Left colon (tissue), 2 donors: Measurements from ENCODE around the gene IFT20. TPM values are rescaled to one million over a fixed set of nuclear protein-coding genes. Genes with fewer than 3 reads are reported as not detected.

Experiments used
- ATAC-seq: fragments of 200-7000 bp; cut with Tn5 transposase; one replicate; pipeline ENCODE4 v1.9.1; 2020; ENCODE audit warnings: mild to moderate bottlenecking, moderate library complexity
- DNase-seq, 2 donors: peaks; one replicate each; pipeline ENCODE4 v3.0.0-alpha.2; 2020
- intact Hi-C, 2 donors: fragments of 100-400 bp; cut with DNase I in 1 of 2; cut with micrococcal nuclease in 1 of 2; formaldehyde crosslinking; loops; one replicate each; pipeline versions ENCODE4 v1.11.2 to v1.14.0; 2022; cut with DNase I, micrococcal nuclease
- long read RNA-seq: library from polyadenylated mRNA; unstranded; transcript quantifications from one replicate; pipeline ENCODE4 v2.0.0, GENCODE V29; 2021
- total RNA-seq, 2 donors: library from RNA; stranded (reverse); fragmentation: NEBNext Ultra II Directional; extraction: Animal tissue kit (Norgen Biotek cat#: 25700); gene quantifications; one replicate each; pipeline ENCODE4 v1.2.1, GENCODE V29; 2021
- donor health status: DM: no; HTN: no; CAD: no.
- donor health status: DM: yes; HTN: yes; CAD: no.

The IFT20 gene, protein sequence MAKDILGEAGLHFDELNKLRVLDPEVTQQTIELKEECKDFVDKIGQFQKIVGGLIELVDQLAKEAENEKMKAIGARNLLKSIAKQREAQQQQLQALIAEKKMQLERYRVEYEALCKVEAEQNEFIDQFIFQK
- total RNA-seq, result 10 to 100 TPM; 26.2 to 26.3 TPM
- long read RNA-seq, transcript IFT20-203 (5 exons, 825 nt), result minor isoform, 5 of 13 reads
- long read RNA-seq, transcript IFT20-214 (6 exons, 1,071 nt), result major isoform, 6 of 13 reads
- long read RNA-seq, partial matches to known transcripts, result 0 of 13 reads
- long read RNA-seq, other reads (novel, unspliced or antisense), result 0 of 13 reads

DNA sequence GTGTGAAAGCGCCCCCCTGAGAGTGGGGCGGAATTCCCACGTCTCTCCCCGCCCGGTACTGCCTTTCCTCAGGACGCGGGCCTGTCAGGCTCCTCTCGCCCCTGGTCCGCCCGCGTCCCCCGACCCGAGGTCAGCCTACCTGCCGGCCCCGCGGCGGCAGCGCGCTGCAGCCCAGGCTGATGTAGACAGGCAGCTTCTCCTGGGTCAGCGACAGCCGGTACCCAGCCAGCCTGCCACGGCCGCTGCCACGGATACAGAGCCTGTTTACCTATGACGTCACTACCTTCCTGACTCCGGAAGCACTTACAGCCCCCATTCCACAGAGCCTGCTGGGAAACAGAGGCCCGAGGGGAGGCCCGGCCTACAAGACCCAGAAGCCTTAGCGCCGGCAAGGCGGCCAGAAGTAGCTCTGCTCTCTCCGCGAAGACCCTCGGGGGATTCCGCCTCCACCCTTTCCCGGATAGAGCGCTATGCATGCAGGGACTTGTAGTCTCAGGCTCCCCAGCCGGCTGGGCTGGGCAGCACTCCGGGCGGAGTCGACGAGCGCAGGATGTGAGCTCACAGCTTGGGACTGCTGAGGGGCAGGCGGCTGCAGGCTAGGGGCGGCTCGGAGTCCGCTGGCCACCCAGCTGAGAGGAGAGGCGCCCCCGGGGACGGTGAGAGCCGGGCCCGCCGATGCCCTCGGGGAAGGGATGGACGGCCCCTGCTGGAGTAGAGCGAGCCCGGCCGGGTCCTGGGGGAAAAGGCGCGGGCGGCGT is at the start of gene IFT20, which contains the start of gene TNFAIP1:
IFT20 (minus strand) TSS at position 272 of the 758 bp plus-strand sequence. CDS start 3,487 bp downstream, outside the sequence.
TNFAIP1 (plus strand) TSS at position 561 of the 758 bp plus-strand sequence. CDS start 3,761 bp downstream, outside the sequence.
- intact Hi-C loops, result no loop called here
- ATAC-seq, result peak; percentile 92
- peak; percentile 96 to 100 for DNase-seq

DNA sequence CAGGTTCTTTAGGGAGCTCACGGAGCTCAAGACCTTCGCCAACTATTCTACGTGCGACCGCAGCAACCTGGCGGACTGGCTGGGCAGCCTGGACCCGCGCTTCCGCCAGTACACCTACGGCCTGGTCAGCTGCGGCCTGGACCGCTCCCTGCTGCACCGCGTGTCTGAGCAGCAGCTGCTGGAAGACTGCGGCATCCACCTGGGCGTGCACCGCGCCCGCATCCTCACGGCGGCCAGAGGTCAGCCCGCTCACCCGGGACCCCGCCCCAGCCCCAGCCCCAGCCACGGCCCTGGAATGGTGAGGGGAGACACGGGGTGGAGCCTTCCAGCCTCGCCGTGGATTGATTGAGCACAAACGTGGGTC is 49.7 kb upstream of the IFT20 start:
- intact Hi-C loops, result no loop called here
- ATAC-seq, result peak; percentile 66
- peak; percentile 48 to 51 for DNase-seq

DNA sequence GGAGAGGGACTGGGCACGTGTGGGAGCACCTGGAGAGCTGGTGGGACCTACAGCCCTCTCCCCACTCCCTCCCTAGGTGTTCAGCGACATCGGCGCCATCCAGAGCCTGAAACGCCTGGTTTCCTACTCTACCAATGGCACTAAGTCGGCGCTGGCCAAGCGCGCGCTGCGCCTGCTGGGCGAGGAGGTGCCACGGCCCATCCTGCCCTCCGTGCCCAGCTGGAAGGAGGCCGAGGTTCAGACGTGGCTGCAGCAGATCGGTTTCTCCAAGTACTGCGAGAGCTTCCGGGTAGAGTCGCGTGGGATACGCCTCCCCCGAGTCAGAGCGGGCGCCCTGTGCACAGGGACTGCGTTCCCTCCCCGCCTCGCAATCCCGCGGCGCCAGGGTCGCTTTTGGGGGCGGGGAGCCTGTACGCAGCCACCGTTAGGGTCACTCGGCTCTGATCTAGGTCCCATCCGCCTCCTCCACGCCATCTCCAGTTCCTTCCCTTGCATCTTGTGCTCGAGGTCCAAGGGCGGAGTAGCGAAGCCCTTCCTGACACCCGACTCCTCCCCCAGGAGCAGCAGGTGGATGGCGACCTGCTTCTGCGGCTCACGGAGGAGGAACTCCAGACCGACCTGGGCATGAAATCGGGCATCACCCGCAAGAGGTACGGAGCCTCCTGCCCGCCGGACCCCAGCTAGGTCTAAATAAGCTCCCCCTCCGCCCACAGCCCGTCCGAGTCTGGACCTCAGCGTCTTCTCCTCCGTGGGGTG is 49.2 kb upstream of the IFT20 start:
- ATAC-seq (peak; percentile 93), DNase-seq (peak; percentile 85 to 88)
- intact Hi-C loops, result no loop called here

DNA sequence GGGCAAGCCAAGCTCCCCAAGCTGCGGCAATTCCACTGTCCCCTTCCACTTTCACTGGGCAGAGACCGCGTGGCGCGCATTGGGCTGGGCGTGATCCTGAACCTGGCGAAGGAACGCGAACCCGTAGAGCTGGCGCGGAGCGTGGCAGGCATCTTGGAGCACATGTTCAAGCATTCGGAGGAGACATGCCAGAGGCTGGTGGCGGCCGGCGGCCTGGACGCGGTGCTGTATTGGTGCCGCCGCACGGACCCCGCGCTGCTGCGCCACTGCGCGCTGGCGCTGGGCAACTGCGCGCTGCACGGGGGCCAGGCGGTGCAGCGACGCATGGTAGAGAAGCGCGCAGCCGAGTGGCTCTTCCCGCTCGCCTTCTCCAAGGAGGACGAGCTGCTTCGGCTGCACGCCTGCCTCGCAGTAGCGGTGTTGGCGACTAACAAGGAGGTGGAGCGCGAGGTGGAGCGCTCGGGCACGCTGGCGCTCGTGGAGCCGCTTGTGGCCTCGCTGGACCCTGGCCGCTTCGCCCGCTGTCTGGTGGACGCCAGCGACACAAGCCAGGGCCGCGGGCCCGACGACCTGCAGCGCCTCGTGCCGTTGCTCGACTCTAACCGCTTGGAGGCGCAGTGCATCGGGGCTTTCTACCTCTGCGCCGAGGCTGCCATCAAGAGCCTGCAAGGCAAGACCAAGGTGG is 46.0 kb upstream of the IFT20 start:
- DNase-seq, result peak in 1 of 2 donors; percentile 56
- peak; percentile 23 for ATAC-seq
- intact Hi-C loops, result no loop called here

DNA sequence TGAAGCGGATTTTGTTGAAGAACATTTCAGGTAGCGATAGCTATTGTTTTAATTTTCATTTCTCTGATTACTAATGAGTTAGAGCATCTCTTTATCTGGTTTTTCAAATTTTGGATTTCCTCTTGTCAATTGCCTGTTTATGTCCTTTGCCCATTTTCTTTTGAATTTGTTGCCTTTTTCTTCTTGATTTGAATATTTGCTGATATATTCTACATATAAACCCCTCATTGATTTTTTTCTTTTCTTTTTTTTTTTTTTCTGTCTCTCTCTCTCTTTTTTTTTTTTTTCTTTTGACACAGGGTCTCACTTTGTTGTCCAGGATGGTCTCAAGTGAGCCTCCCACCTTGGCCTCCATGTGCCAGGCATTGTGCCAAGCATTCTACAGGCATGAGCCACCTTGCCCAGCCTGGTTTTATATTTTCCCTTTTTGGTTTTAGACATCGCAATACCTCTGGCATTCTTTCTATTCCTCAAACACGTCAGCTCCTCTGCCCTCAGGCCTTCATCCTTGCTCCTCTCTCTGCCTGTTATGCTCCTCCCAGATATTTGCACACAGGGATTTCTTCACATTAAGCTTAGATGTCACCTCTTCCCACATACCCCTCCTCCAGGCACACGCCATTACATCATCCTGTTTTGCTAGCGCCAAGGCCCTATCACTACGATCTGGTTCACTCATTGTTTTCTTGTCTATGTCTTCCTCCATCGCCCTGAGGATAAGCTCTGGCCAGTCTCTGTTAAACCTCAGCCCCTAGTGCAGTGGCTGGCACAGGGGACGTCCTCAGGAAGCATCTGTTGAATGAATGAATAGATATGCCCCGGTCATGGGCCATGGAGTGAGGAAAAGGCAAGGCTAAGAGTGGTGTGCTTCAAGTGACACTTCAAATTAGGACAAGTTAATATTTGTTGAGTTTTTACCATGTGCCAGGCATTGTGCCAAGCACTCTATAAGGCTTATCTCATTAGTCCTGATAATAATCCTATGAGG is 44.8 kb upstream of the IFT20 start:
- DNase-seq (no peak), ATAC-seq (no peak)
- intact Hi-C loops, result no loop called here

DNA sequence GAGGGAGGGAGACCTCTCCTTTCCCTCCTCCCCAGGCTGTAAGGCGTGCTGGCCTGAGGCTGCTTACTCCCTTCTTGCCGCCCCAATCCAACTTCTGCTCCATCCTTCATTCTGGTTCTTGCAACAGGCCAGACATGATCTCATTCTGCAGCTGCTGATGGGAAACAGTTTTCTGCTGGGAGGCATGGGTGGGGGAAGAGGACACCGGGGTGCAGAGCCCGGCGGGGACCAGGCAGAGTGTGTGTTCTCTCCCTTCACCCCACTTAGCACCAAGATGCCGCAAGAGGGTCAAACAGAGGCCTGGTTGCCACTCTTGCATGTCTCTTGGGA is 37.6 kb upstream of the IFT20 start:
- DNase-seq (no peak), ATAC-seq (no peak)
- intact Hi-C loops, result no loop called here

DNA sequence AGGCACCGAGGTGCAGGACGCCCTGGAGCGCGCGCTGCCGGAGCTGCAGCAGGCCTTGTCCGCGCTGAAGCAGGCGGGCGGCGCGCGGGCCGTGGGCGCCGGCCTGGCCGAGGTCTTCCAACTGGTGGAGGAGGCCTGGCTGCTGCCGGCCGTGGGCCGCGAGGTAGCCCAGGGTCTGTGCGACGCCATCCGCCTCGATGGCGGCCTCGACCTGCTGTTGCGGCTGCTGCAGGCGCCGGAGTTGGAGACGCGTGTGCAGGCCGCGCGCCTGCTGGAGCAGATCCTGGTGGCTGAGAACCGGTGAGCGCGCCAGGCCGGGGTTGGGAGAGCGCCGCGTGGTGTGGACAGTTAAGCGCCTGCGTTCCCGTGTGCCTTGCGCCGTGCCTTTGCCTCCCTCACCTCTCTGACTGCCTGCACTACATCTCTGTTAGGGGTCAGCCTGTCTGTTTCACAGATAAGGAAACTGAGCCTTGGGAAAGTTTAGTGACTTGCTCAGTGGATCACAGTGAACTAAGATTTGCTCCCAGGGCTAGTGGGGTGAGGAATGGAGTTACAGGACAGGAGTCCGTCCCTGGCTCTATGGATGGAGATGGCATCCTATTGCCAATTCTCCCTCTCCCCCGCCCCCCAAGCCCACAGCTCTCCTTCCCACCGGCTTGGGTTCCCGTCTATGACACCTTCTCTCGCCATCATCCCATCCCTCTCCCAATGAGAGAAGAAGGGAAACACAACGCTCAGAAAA is 37.1 kb upstream of the IFT20 start:
- DNase-seq (no peak), ATAC-seq (no peak)
- intact Hi-C loops, result no loop called here

DNA sequence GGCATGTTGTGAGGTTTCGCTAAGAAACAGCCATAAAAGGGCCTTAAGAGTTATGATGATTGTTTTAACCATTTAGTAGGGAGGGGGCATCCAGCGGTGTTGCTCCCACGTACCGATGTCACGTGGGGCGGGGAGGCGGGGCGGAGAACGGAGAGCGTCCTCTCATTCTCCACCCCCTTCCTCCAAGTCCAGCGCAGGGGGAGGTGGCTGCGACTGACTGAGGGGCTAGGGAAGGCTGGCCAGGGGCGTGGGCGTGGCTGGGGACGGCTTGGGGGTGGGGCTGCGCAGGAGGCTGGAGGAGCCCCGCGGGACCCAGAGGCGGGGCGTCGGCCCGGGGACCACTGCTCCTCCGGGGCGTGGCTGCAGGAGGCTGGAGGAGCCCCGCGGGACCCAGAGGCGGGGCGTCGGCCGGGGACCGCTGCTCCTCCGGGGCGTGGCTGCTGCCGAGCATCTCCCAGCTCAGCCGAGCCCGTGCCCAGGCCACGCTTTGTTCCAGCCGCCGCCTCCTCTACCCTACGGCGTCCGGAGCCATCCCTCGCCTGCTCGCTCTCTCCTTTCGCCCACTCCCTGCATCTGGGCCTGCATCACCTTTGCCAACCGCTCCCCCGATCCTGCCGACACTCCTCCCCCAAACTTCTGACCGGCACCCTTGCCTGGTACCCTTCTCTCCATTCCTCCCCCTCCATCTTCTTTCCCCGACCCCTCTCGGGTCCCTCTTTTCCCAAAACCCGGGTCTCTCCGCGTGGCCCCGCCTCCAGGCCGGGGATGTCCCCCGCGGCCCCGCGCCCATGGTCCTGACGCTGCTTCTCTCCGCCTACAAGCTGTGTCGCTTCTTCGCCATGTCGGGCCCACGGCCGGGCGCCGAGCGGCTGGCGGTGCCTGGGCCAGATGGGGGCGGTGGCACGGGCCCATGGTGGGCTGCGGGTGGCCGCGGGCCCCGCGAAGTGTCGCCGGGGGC is 36.3 kb upstream of the IFT20 start, which contains the start of gene SARM1:
SARM1 (plus strand) TSS at position 450 of the 958 bp plus-strand sequence; CDS start at position 789, 339 bp downstream.
- ATAC-seq (peak; percentile 42), DNase-seq (peak; percentile 77 to 79)
- intact Hi-C loops, result no loop called here

DNA sequence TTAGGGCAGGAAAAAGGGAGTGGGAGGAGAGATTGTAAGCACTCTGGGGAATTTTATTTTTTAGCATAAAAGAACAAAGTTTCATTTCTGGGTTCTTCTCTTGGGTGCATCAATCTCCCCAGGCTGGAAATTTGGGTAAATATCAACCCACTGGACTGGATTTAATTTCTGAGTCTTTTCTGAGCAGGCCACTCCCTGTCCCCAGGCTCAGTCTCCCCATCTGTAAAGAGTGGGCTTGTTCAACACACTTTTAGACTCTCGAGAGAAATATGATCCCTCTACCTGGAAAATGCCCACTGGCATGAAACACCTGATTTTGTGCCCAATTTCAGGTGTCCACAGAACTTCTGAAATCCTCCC is 35.5 kb upstream of the IFT20 start:
- intact Hi-C loops, result no loop called here
- ATAC-seq (no peak), DNase-seq (no peak)

DNA sequence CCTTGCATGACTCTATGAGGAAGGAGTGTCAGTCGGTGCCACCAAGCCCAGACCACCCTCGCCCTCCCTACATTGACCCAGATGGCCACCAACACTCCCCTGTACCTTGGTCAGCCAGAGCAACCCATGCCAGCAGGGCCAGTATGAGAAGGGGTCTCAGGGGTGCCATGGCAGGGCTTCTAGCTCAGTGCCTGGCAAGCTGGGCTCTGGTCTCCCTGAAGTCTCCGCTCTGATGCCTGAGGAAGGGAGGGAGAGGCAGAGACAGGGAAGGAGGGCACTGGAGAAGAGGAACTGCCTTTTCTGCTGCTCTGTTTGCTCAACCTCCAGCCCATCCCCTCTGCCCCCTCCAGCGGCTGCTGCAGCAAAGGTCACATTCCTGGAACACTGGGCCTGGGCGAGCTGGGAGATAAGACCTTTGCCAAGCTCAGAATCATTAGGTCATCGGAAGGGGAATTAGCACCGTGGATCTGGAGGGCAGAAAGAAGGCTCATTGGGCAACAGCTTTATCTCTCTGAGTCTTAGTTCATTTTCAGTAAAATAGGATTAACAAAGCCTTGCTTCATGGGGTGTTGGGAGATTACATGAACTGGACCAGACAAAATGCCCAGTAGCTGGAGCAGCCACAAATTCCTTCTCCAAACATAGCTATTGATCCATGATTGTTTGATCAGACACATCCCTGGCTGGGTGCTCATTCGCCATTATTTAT is 34.9 kb upstream of the IFT20 start, which contains the start of gene VTN:
VTN (minus strand) TSS at position 273 of the 709 bp plus-strand sequence; CDS start at position 169, 104 bp downstream.
- intact Hi-C loops, result no loop called here
- ATAC-seq (no peak), DNase-seq (no peak)

DNA sequence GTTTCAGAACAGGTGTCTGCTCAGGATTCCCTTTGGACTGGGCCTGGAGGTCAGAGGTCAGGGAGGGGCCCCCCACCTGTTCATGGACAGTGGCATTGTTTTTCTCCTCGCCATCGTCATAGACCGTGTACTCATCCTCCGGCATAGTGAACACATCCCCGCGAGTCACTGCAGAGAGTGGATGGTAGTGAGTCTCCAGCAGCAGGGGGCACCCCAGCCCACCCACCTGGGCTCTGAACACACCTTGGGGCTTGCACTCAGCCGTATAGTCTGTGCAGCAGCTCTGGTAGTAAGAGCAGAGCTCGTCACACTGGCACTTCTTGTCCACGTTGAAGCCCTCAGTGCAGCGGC is 34.4 kb upstream of the IFT20 start:
- ATAC-seq (no peak), DNase-seq (no peak)
- intact Hi-C loops, result no loop called here

DNA sequence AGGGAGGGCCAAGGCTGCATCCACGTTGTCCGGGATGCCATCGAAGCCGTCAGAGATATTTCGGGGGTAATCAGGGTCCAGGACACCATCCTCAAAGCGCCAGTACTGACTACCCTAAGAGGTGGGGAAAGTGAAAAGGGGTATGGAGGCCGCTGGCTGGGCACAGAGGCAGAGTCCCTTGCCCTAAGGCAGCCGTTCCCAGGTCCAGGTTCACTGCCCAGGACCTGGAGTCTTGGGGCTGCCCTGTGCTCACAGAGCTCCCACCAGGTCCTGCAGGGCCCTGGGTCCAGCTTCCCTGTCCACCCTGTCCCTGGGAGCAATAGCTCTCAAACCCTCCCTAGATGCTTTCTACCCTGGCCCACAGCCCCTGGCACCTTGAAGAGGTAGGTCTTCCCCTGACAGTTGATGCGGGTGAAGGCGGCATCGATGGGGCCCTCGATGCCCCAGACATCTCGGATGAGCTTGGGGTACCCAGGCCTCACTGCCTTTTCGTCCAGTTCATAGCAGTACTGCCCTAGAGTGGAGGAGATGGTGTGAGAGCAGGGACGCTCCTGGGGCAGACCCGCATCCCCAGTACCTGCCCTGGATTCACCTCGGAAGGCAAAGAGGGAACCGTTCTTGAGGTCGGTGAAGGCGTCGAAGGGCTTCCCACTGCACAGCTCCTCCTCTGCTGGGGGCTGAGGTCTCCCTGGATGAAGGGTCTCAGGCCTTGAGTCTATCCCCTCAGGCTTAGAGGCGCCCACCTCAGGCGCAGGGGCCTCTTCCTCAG is 33.8 kb upstream of the IFT20 start:
- DNase-seq (no peak), ATAC-seq (no peak)
- intact Hi-C loops, result no loop called here

DNA sequence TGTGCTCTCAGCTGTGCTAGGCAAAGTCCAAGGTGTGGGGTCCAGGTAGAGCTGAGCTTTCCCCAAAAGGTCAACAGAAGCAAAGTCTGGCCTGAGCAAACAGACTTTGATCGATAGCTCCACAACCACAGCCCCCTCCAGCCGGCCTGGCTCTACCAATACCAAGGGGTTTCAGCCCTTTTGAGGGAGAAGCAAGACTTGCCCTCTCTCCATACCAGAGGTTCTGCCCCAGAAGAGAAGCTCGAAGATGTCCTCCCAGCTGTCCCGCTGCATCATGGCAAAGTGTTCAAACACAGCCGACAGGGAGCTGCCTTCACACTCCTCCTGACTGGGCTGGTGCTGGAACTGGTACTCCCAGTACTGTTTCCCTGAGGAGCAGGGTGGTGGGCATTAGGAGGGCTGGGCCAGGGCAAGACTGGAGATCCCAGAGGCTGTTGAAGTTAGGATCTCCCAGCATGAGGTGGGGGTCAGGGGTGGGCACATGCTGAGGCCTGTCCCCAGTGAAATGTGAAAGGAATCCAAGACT is 33.1 kb upstream of the IFT20 start:
- ATAC-seq (no peak), DNase-seq (no peak)
- intact Hi-C loops, result no loop called here

DNA sequence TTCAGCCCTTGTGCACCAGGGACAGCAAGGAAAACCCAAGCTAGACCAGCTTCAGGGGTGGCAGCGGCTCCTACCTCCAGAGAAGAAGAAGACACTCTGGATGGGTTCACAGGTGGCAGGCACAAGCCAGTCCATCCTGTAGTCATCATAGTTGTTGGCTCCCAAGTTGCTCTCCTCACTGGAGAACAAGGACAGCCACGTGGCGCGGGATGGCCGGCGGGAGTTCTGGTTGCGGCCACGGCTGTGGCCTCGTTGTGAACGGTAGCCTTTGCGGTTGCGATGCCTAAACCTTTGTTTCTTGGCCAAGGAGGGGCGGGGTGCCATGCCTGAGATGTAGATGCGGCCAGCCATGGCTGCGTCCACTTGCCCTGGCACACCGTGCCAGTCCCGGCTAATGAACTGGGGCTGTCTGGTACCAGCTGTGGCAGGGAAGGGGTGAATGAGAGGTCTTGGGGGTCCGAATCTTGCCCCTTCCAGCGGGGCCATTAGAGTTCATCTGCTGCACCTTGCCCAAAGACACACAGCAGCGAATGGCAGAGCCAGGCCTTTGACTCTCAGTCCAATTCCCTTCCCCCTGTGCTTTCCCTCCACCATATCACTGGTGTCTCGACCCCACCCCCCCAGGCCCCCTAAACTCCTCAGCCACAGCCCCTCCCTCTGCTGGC is 32.5 kb upstream of the IFT20 start:
- DNase-seq (no peak), ATAC-seq (no peak)
- intact Hi-C loops, result no loop called here
